Gastroesophageal sphincter (tissue), 3 donors: Measurements from ENCODE around the gene LEMD2.

ENCODE experiments used
- CTCF ChIP-seq, 4 experiments: fragments of 200-600 bp in 2 of 4; fragments of 450-650 bp in 2 of 4; sonication (generic) in 1 of 4; IDR thresholded peaks; one replicate each; pipeline ENCODE4 v1.5.1; 2017 to 2019; ENCODE audit warnings: antibody characterized with exemption in 4 of 4, mild to moderate bottlenecking in 2 of 4, moderate library complexity in 2 of 4
- POLR2A ChIP-seq, 2 donors: fragments of 450-650 bp; IDR thresholded peaks; one replicate each; pipeline ENCODE4 v1.6.1; 2017; ENCODE audit warnings: antibody characterized with exemption in 2 of 2, mild to moderate bottlenecking in 2 of 2, moderate library complexity in 1 of 2

GRCh38 chr6:33823806-33824205 is 34.9 kb upstream of the LEMD2 start:
- no peak for TF ChIP-seq CTCF (IDR thresholded peaks at IDR 0.05)
- no peak for TF ChIP-seq POLR2A (IDR thresholded peaks at IDR 0.05)
